GM12891 (cell line): ENCODE data around the gene RNF130.

ENCODE experiments used
- POLR2A ChIP-seq: IDR thresholded peaks from 2 replicates; pipeline ENCODE4 v1.6.1; 2011; ENCODE audit warnings: low read depth, low read length, control low read depth
- POLR2AphosphoS5 ChIP-seq: IDR thresholded peaks from 2 replicates; pipeline ENCODE4 v1.6.1; 2011; ENCODE audit warnings: low read depth, low read length, control low read depth
- TAF1 ChIP-seq: IDR thresholded peaks from 2 replicates; pipeline ENCODE4 v1.6.1; 2011; ENCODE audit warnings: low read depth, low read length, control low read depth

DNA sequence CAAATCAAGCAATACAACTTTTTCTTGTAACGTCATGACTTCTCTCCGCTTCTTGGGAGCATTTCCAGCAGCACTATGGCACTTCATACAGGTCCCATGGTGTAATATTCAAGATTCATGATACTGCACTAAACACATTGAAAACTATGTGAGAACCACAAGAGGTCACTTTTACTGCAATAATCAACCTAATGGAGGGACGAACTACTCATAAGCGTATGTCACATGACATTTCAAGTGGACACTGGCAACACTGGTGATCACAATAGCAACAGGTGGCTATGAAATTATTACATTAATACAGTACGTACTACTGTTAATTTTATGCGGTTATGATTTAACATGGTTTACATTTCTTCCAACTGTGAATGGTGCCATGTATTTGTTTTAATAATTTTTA is 85.2 kb downstream of the RNF130 start:
- no peak for TF ChIP-seq TAF1
- TF ChIP-seq POLR2A = no peak
- TF ChIP-seq POLR2AphosphoS5 = no peak
